H9 (cell line): ENCODE data around the gene KANK2. TPM values are rescaled to one million over a fixed set of nuclear protein-coding genes. Genes with fewer than 3 reads are reported as not detected.
A peak's percentile ranks its signal among the peaks of the same experiment; 100 is the strongest.

ENCODE experiments used
- DNase-seq: peaks from one replicate; pipeline ENCODE4 v3.0.0-alpha.2; 2017
- H2AFZ ChIP-seq: one replicate; pipeline ENCODE4 v1.6.1; 2013; ENCODE audit warnings: mild to moderate bottlenecking, low read length, control low read depth, moderate library complexity
- H2AK5ac ChIP-seq: 2 replicates; pipeline ENCODE4 v1.6.1; 2013; ENCODE audit warnings: low read length, control low read depth, mixed read lengths; ENCODE audit not compliant: insufficient read length
- H2BK120ac ChIP-seq: one replicate; pipeline ENCODE4 v1.6.1; 2013; ENCODE audit warnings: low read depth, mild to moderate bottlenecking, low read length, control low read depth, inconsistent platforms; ENCODE audit not compliant: poor library complexity, severe bottlenecking
- H2BK12ac ChIP-seq: 2 replicates; pipeline ENCODE4 v1.6.1; 2013; ENCODE audit warnings: low read length, control low read depth, mixed read lengths, low read depth; ENCODE audit not compliant: insufficient read length
- H2BK15ac ChIP-seq: 2 replicates; pipeline ENCODE4 v1.6.1; 2013; ENCODE audit warnings: low read depth, low read length, control low read depth
- H2BK20ac ChIP-seq: one replicate; pipeline ENCODE4 v1.6.1; 2013; ENCODE audit warnings: low read depth, mild to moderate bottlenecking, low read length, control low read depth, inconsistent platforms; ENCODE audit not compliant: poor library complexity, severe bottlenecking
- H2BK5ac ChIP-seq: 2 replicates; pipeline ENCODE4 v1.6.1; 2013; ENCODE audit warnings: low read length, control low read depth, mixed read lengths; ENCODE audit not compliant: insufficient read length
- H3K14ac ChIP-seq: 2 replicates; pipeline ENCODE4 v1.6.1; 2013; ENCODE audit warnings: low read length, control low read depth; ENCODE audit not compliant: insufficient read depth
- H3K18ac ChIP-seq: 2 replicates; pipeline ENCODE4 v1.6.1; 2013; ENCODE audit warnings: low read depth, mild to moderate bottlenecking, mixed read lengths, low read length, control low read depth; ENCODE audit not compliant: insufficient read length
- H3K23ac ChIP-seq: 2 replicates; pipeline ENCODE4 v1.6.1; 2013; ENCODE audit warnings: low read length, control low read depth, mixed read lengths, low read depth; ENCODE audit not compliant: insufficient read length
- H3K23me2 ChIP-seq: 2 replicates; pipeline ENCODE4 v1.6.1; 2013; ENCODE audit warnings: low read depth, mild to moderate bottlenecking, mixed read lengths, low read length, control low read depth; ENCODE audit not compliant: insufficient read length, poor library complexity, severe bottlenecking
- H3K27ac ChIP-seq: 2 replicates; pipeline ENCODE4 v1.5.1; 2013; ENCODE audit warnings: low read length, control low read depth, mixed read lengths, low read depth; ENCODE audit not compliant: insufficient read length
- H3K27me3 ChIP-seq: 2 replicates; pipeline ENCODE4 v1.6.1; 2013; ENCODE audit warnings: low read length, control low read depth, inconsistent platforms; ENCODE audit not compliant: insufficient read depth
- H3K4ac ChIP-seq: 2 replicates; pipeline ENCODE4 v1.6.1; 2013; ENCODE audit warnings: low read depth, mild to moderate bottlenecking, control low read depth, inconsistent platforms, low read length, moderate library complexity
- H3K4me1 ChIP-seq: 2 replicates; pipeline ENCODE4 v1.6.1; 2013; ENCODE audit warnings: low read length, control low read depth, inconsistent platforms; ENCODE audit not compliant: insufficient read depth
- H3K4me2 ChIP-seq: 2 replicates; pipeline ENCODE4 v1.6.1; 2013; ENCODE audit warnings: low read length, control low read depth, mixed read lengths; ENCODE audit not compliant: insufficient read length, insufficient read depth
- H3K56ac ChIP-seq: 2 replicates; pipeline ENCODE4 v1.6.1; 2013; ENCODE audit warnings: low read depth, mild to moderate bottlenecking, mixed read lengths, low read length, control low read depth; ENCODE audit not compliant: insufficient read length
- H3K79me1 ChIP-seq: 2 replicates; pipeline ENCODE4 v1.6.1; 2013; ENCODE audit warnings: low read depth, mild to moderate bottlenecking, moderate library complexity, low read length, control low read depth, inconsistent platforms; ENCODE audit not compliant: insufficient read depth, poor library complexity, severe bottlenecking
- H3K79me2 ChIP-seq: 2 replicates; pipeline ENCODE4 v1.6.1; 2013; ENCODE audit warnings: low read length, control low read depth, inconsistent platforms; ENCODE audit not compliant: insufficient read depth
- H3K9ac ChIP-seq: 2 replicates; pipeline ENCODE4 v1.6.1; 2013; ENCODE audit warnings: low read length, control low read depth, mixed read lengths; ENCODE audit not compliant: insufficient read length; ENCODE audit errors: extremely low read depth
- H3K9me3 ChIP-seq: one replicate; pipeline ENCODE4 v1.6.1; 2013; ENCODE audit warnings: low read depth, low read length, inconsistent platforms; ENCODE audit not compliant: control insufficient read depth
- H3T11ph ChIP-seq: one replicate; pipeline ENCODE4 v1.6.1; 2013; ENCODE audit warnings: mild to moderate bottlenecking, low read length, control low read depth, inconsistent platforms
- H4K20me1 ChIP-seq: one replicate; pipeline ENCODE4 v1.6.1; 2013; ENCODE audit not compliant: control insufficient read depth, insufficient read length, insufficient read depth
- H4K5ac ChIP-seq: 2 replicates; pipeline ENCODE4 v1.6.1; 2013; ENCODE audit warnings: low read depth, mild to moderate bottlenecking, mixed read lengths, low read length, control low read depth; ENCODE audit not compliant: insufficient read length
- H4K8ac ChIP-seq: replicated peaks from 2 replicates; pipeline ENCODE4 v1.6.1; 2013; ENCODE audit warnings: low read length, control low read depth, mixed read lengths, low read depth; ENCODE audit not compliant: insufficient read length
- H4K91ac ChIP-seq: 2 replicates; pipeline ENCODE4 v1.6.1; 2013; ENCODE audit warnings: low read depth, mild to moderate bottlenecking, moderate library complexity, mixed read lengths, low read length, control low read depth; ENCODE audit not compliant: insufficient read length
- H3K27ac Mint-ChIP-seq, 3 experiments: 2 replicates in 2 of 3; 3 replicates in 1 of 3; pipeline ENCODE4 v1.8.0; 2020 to 2021; ENCODE audit warnings: mixed read lengths in 3 of 3, mild to moderate bottlenecking in 1 of 3, moderate library complexity in 1 of 3
- H3K27me3 Mint-ChIP-seq: 2 replicates; pipeline ENCODE4 v1.8.0; 2021; ENCODE audit warnings: low read depth, mild to moderate bottlenecking, moderate library complexity, mixed read lengths
- H3K36me3 Mint-ChIP-seq, 3 experiments: 2 replicates in 2 of 3; 3 replicates in 1 of 3; pipeline ENCODE4 v1.8.0; 2020 to 2021; ENCODE audit warnings: low read depth in 3 of 3, mixed read lengths in 3 of 3; ENCODE audit not compliant: insufficient read depth in 1 of 3
- H3K4me1 Mint-ChIP-seq, 2 experiments: 2 replicates each; pipeline ENCODE4 v1.8.0; 2020; ENCODE audit warnings: mixed read lengths in 2 of 2
- H3K4me3 Mint-ChIP-seq, 2 experiments: 2 replicates in 1 of 2; 3 replicates in 1 of 2; pipeline ENCODE4 v1.8.0; 2020 to 2021; ENCODE audit warnings: mild to moderate bottlenecking in 2 of 2, mixed read lengths in 2 of 2, moderate library complexity in 1 of 2
- H3K9me3 Mint-ChIP-seq, 2 experiments: 2 replicates in 1 of 2; 3 replicates in 1 of 2; pipeline ENCODE4 v1.8.0; 2020; ENCODE audit warnings: mild to moderate bottlenecking in 2 of 2, mixed read lengths in 2 of 2, moderate library complexity in 1 of 2
- WGBS: extraction: QIAGEN DNeasy Blood & Tissue Kit; methylation state at CpG from one replicate; pipeline ENCODE4 v1.1.7; 2013; ENCODE audit warnings: missing lambda C conversion rate, low lambda C conversion rate, mixed read lengths; ENCODE audit not compliant: insufficient read length; ENCODE audit errors: extremely low coverage; 5-methylcytosine and 5-hydroxymethylcytosine counted together
- total RNA-seq: library from RNA; stranded (reverse); gene quantifications from 2 replicates; pipeline ENCODE4 v1.2.1, GENCODE V29; 2021
- TF ChIP-seq, protein P1 (sequence below): fragments of 200-600 bp; sonication (generic); conservative IDR thresholded peaks from 3 replicates; pipeline ENCODE4 v1.8.0; 2021; ENCODE audit warnings: antibody characterized with exemption, mild to moderate bottlenecking

Gene KANK2
- total RNA-seq, 1 experiment from 2014 or later = 42.0 TPM

GRCh38 chr19:11242025-11242424, 44.7 kb upstream of the KANK2 start:
- Histone ChIP-seq H2BK20ac (no peak overlapping the region), H2BK120ac (no peak overlapping the region), H3K14ac (no peak overlapping the region), H4K91ac (no peak overlapping the region), H3K4ac (no peak overlapping the region), H3K56ac (no peak overlapping the region), H3K4me1 (no peaks in the 10 kb centered on the region), H4K20me1 (peaks cover 2% of the 10 kb centered on the region), H3K79me2 (no peaks in the 10 kb centered on the region), H3K23me2 (no peaks in the 10 kb centered on the region), H2AK5ac (no peak overlapping the region), H2BK15ac (no peak overlapping the region), H3K18ac (no peak overlapping the region), H3K4me2 (no peak overlapping the region), H3K23ac (no peak overlapping the region), H2AFZ (no peak overlapping the region), H3T11ph (no peak overlapping the region), H2BK12ac (no peak overlapping the region), H2BK5ac (no peak overlapping the region), H3K27ac (no peak overlapping the region), H4K8ac (no peak overlapping the region), H3K9me3 (no peaks in the 10 kb centered on the region), H4K5ac (no peak overlapping the region), H3K79me1 (no peaks in the 10 kb centered on the region), H3K9ac (no peak overlapping the region), H3K27me3 (no peaks in the 10 kb centered on the region)
- H3K36me3 Mint-ChIP-seq = peaks cover 12 to 44% (median 40%) of the 10 kb centered on the region in 3 experiments
- no peaks in the 10 kb centered on the region for H3K9me3 Mint-ChIP-seq
- peaks cover 3 to 10% of the 10 kb centered on the region in 2 experiments for H3K4me1 Mint-ChIP-seq
- peaks cover 3% of the 10 kb centered on the region; the same call in 1 of the 2 replicates for H3K27me3 Mint-ChIP-seq
- no peak overlapping the region for H3K4me3 Mint-ChIP-seq
- TF ChIP-seq, protein P1, sequence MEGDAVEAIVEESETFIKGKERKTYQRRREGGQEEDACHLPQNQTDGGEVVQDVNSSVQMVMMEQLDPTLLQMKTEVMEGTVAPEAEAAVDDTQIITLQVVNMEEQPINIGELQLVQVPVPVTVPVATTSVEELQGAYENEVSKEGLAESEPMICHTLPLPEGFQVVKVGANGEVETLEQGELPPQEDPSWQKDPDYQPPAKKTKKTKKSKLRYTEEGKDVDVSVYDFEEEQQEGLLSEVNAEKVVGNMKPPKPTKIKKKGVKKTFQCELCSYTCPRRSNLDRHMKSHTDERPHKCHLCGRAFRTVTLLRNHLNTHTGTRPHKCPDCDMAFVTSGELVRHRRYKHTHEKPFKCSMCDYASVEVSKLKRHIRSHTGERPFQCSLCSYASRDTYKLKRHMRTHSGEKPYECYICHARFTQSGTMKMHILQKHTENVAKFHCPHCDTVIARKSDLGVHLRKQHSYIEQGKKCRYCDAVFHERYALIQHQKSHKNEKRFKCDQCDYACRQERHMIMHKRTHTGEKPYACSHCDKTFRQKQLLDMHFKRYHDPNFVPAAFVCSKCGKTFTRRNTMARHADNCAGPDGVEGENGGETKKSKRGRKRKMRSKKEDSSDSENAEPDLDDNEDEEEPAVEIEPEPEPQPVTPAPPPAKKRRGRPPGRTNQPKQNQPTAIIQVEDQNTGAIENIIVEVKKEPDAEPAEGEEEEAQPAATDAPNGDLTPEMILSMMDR = no peak
- WGBS = no CpG with 5 or more reads among the region's 11 CpGs
- H3K27ac Mint-ChIP-seq = peak overlapping the region in 2 of 3 experiments; percentile 55 to 75; a peak in 2 of 7 replicates
- no peak for DNase-seq
